GM12872 (cell line): ENCODE results near the gene NTRK3.

Experiments
- CTCF ChIP-seq: IDR thresholded peaks from 3 replicates; pipeline ENCODE4 v1.5.1; 2011; ENCODE audit warnings: low read depth, mild to moderate bottlenecking, low read length, moderate library complexity; ENCODE audit not compliant: insufficient read depth

NTRK3 gene

GRCh38 chr15:88131937-88132336 is 124.6 kb downstream of the NTRK3 start:
- no peak for TF ChIP-seq CTCF

GRCh38 chr15:88127432-88127790 is 129.1 kb downstream of the NTRK3 start:
- no peak for TF ChIP-seq CTCF

GRCh38 chr15:88126695-88127431 is 129.7 kb downstream of the NTRK3 start:
- TF ChIP-seq CTCF: no peak

- no peak for TF ChIP-seq CTCF
These were observed 131.0 kb downstream of the NTRK3 start for GRCh38 chr15:88125576-88125975.

GRCh38 chr15:88124199-88124598 is 132.3 kb downstream of the NTRK3 start:
- no peak for TF ChIP-seq CTCF

GRCh38 chr15:88121968-88122530 is 134.5 kb downstream of the NTRK3 start:
- TF ChIP-seq CTCF: no peak

- TF ChIP-seq CTCF: no peak
These were observed 136.5 kb downstream of the NTRK3 start for GRCh38 chr15:88120026-88120425.
